LHCN-M2 (cell line): ENCODE results near the gene RASGEF1B. TPM values are rescaled to one million over a fixed set of nuclear protein-coding genes. Genes with fewer than 3 reads are reported as not detected.

Source experiments
- DNase-seq: peaks from one replicate; pipeline ENCODE4 v3.0.0-alpha.2; 2012; ENCODE audit warnings: low read depth
- total RNA-seq: library from RNA; depleted of rRNA; stranded (reverse); fragments of >200 nt; gene quantifications from 2 replicates; pipeline ENCODE4 v1.2.3, GENCODE V29; 2014

Gene RASGEF1B
- total RNA-seq, 1 experiment from 2014 or later = 0.06 TPM

GRCh38 chr4:81399306-81400086, 72.2 kb downstream of the RASGEF1B start:
- no peak for DNase-seq

- no peak for DNase-seq
These were observed 73.3 kb downstream of the RASGEF1B start for GRCh38 chr4:81398379-81398778.

- DNase-seq = no peak
These were observed 74.1 kb downstream of the RASGEF1B start for GRCh38 chr4:81397635-81398034.

- DNase-seq = no peak
These were observed 76.5 kb downstream of the RASGEF1B start for GRCh38 chr4:81395239-81395638.

- no peak for DNase-seq
These were observed 79.5 kb downstream of the RASGEF1B start for GRCh38 chr4:81392164-81392563.

GRCh38 chr4:81389720-81390119, 82.0 kb downstream of the RASGEF1B start:
- DNase-seq = no peak

GRCh38 chr4:81380437-81380836, 91.3 kb downstream of the RASGEF1B start:
- DNase-seq = no peak

- DNase-seq = no peak
These were observed 93.3 kb downstream of the RASGEF1B start for GRCh38 chr4:81378386-81378785.

GRCh38 chr4:81377191-81377590, 94.5 kb downstream of the RASGEF1B start:
- no peak for DNase-seq

GRCh38 chr4:81376720-81377119, 95.0 kb downstream of the RASGEF1B start:
- DNase-seq = no peak
